ENCODE results near the gene PDE4D. TPM values are rescaled to one million over a fixed set of nuclear protein-coding genes. Genes with fewer than 3 reads are reported as not detected.
A peak's percentile ranks its signal among the peaks of the same experiment; 100 is the strongest.

PDE4D gene
- total and polyA plus RNA-seq, 2 donors (not counting 3 experiments of a cell fraction or from before 2014, with no cell fraction given): 34.5 to 51.2 TPM

- no peaks in the 10 kb centered on the region for H3K27me3 ChIP-seq (ENCODE audit: control insufficient read depth in 2 of 2, insufficient read depth in 2 of 2, low read length in 2 of 2)
- DNase-seq (ENCODE audit: low read depth, low spot score) (peak; percentile 88), FAIRE-seq (peak; percentile 76)
- H3K79me2 ChIP-seq (ENCODE audit: control insufficient read depth, insufficient read depth, low read length): no peaks in the 10 kb centered on the region
- POLR2A ChIA-PET: interaction anchor here (1.3 kb wide), 1 partner anchor 11 kb away, joined by 6 read pairs; no protein-coding TSS in a partner anchor
- H3K36me3 ChIP-seq (ENCODE audit: control insufficient read depth in 2 of 2, extremely low read depth in 1 of 2, insufficient read depth in 2 of 2, low read length in 2 of 2): no peaks in the 10 kb centered on the region
- TF ChIP-seq MYC (IDR thresholded peaks at IDR 0.05; ENCODE audit: low read depth, low read length): no peak
- peak; percentile 88 for TF ChIP-seq JUN (IDR thresholded peaks at IDR 0.05; ENCODE audit: borderline replicate concordance, insufficient read depth, insufficient read length, low read depth)
- no peak for TF ChIP-seq MAX (IDR thresholded peaks at IDR 0.05; ENCODE audit: insufficient read depth, insufficient read length)
- no peak for TF ChIP-seq FOS (IDR thresholded peaks at IDR 0.05; ENCODE audit: borderline replicate concordance, insufficient read depth, low read length)
- TF ChIP-seq EZH2 (IDR thresholded peaks at IDR 0.05; ENCODE audit: borderline replicate concordance, low read depth, low read length, severe bottlenecking): no peak
- TF ChIP-seq POLR2AphosphoS5 (IDR thresholded peaks at IDR 0.05; ENCODE audit: insufficient read depth, low read depth, low read length): peak; percentile 85
- TF ChIP-seq GATA2 (IDR thresholded peaks at IDR 0.05; ENCODE audit: insufficient read depth, insufficient read length, low read depth, low read length): peak; percentile 80
- TF ChIP-seq CTCF (IDR thresholded peaks at IDR 0.05; ENCODE audit: extremely low read depth in 1 of 2, insufficient read depth in 1 of 2, low read depth in 1 of 2, low read length in 2 of 2): no peak
- peak; percentile 43 for TF ChIP-seq POLR2A (IDR thresholded peaks at IDR 0.05; ENCODE audit: low read depth, low read length)
- no peaks in the 10 kb centered on the region for H4K20me1 ChIP-seq (replicated peaks; ENCODE audit: control insufficient read depth, extremely low read depth, insufficient read depth, low read length)
- peaks cover 35% of the 10 kb centered on the region for H3K4me1 ChIP-seq (ENCODE audit: control insufficient read depth, extremely low read depth, insufficient read depth, low read length)
- H3K27ac ChIP-seq (ENCODE audit: insufficient read depth, low read depth, low read length): peak overlapping the region; percentile 95
- CTCF ChIA-PET: interaction anchor here (0.8 to 1.5 kb wide), 4 partner anchors 9 to 100 kb away, joined by 3 to 6 read pairs (median 4); no protein-coding TSS in a partner anchor
- H3K9me3 ChIP-seq (replicated peaks; ENCODE audit: control insufficient read depth, insufficient read depth, low read length): no peaks in the 10 kb centered on the region
- H3K9ac ChIP-seq (replicated peaks; ENCODE audit: extremely low read depth, insufficient read depth, low read length): peak overlapping the region; percentile 82
- H3K4me3 ChIP-seq (replicated peaks in 1 of 3; ENCODE audit: insufficient read depth in 1 of 3, low read depth in 1 of 3, low read length in 3 of 3): no peak overlapping the region
- BruUV-seq (replicated peaks): no TSS peak
- H2AFZ ChIP-seq (ENCODE audit: low read depth, low read length): no peak overlapping the region
- peak overlapping the region; percentile 23 for H3K4me2 ChIP-seq (ENCODE audit: insufficient read depth, low read length)
- dilution Hi-C loops (cut with MboI; ENCODE audit: extremely low pct_ligation_motif_present, low sequenced_read_pairs) (no loop called here), intact Hi-C loops (cut with micrococcal nuclease) (loop anchor here (1.0 to 5.0 kb wide), 4 partner anchors 11 to 479 kb away; no protein-coding TSS in a partner anchor)
- H3K9me1 ChIP-seq (replicated peaks; ENCODE audit: control insufficient read depth, extremely low read depth, insufficient read depth, low read length): no peaks in the 10 kb centered on the region
Observed at GRCh38 chr5:59287884-59288283, 605.6 kb downstream of the PDE4D start.

Data from endothelial cell of umbilical vein (primary cell).